DMS114 treated with DMSO at 0.1 percent for 48 hours (cell line): ENCODE data around the gene TST.

Source experiments
- DNase-seq: peaks from one replicate; lab custom pipeline; 2025; ENCODE audit not compliant: unreplicated experiment; lab: John Stamatoyannopoulos, UW

TST gene

DNA sequence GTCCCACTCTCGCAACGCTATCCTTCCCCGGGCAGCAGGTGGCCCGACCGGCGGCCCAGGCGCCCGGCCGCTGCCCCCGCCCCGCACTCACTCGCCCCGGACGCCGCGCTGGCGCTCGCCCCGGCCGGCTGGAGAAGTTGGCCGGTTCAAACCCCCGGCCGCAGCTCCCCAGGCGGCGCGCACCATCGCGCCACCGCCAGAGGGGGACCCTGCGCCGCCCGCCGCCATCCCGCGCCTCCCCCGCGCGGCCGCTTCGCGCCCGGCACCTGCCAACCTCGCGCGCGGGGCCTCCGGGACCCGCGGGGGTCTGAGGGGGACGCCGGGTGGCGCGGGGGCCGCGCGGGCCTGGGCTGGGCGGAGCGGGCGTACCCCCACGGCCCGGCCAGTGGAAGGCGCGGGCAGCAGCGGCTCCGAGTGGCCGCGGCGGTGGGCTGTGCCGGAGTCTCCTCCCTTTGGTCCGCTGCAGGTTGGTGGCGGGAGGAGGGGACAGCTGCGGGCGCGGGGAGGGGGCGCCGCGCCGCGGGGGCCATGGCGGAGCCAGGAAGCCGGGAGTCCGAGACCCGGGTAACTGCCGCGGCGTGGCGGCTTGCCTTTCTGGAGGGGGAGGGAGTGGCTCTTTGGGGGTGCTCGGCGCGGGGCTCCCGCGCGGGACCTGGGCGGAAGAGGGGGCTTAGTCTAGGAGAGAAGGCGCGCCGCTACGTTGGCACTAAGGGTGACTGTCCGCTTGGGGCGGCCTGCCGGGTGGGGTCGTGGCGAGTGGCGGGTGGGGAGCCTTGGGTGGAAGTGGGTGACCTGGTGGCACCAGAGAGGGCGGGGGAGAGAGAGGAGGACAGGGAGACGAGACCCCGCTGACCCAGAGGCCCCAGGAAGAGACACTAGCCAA, at the start of gene TST, which contains the start of gene MPST:
TST (minus strand) TSS at position 139 of the 883 bp plus-strand sequence. CDS start 715 bp downstream, outside the sequence.
MPST (plus strand) TSS at position 434 of the 883 bp plus-strand sequence; CDS start at position 529, 95 bp downstream.
- peak; percentile 44 for DNase-seq

- no peak for DNase-seq
Observed at GRCh38 chr22:37068859-37069258, 49.6 kb upstream of the TST start.

DNA sequence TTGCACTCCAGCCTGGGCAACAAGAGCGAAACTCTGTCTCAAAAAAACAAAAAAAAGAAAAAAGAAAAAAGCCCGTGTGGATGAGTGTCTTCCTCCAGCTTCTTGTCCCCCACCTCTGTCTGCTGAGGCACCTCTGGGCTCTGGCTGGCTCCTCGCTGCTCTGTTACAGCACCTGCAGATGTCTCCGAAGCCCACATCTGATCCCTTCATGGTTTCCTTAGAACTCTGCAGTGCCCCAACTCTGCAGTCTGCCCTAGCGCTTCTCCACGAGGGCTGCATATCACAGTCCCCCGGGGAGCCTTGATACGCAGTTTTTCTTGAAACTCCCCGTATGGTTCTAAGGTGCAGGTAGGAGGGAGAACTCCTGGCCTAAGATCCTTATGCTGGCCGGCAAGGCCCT, 48.2 kb upstream of the TST start:
- no peak for DNase-seq

DNA sequence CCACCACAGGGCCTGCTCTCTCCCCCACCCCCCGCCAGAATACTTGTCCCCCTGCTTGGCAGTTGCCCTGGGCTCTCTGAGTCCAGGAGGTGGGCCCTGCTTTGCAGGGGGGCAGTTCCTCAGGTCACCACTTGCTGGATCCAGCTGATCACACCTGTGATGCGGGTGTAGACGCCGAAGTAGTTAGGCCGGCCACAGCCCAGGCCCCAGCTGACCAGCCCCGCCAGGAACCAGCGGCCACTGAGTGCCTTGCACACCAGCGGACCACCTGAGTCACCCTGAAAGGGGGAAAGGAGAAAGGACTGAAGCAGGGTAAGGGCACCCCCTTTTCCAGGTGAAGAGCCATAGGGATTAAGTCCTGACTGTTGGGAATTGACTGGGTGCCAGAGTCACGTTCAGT, 46.7 kb upstream of the TST start:
- DNase-seq: no peak

DNA sequence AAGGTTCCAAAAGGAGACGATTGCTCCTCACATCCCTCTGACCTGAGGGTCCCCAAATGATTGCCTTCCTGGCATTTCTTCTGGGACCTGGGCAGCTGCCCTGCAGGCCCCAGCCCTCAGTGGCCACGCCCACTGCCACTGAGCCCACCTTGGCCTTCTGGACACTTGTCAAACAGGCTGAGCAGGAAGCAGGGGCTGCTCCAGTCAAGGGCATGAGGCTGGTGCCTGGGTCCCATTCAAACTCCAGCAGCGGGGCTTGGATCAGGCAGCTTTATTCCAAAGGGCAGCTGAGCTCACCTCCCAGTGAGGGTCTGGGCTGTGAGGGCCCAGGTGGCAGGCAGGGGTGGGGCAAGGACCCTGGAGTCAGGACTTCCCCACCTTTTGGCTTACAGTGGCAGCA, 45.9 kb upstream of the TST start:
- no peak for DNase-seq

GRCh38 chr22:37064553-37064952, 45.3 kb upstream of the TST start:
- DNase-seq: no peak

DNA sequence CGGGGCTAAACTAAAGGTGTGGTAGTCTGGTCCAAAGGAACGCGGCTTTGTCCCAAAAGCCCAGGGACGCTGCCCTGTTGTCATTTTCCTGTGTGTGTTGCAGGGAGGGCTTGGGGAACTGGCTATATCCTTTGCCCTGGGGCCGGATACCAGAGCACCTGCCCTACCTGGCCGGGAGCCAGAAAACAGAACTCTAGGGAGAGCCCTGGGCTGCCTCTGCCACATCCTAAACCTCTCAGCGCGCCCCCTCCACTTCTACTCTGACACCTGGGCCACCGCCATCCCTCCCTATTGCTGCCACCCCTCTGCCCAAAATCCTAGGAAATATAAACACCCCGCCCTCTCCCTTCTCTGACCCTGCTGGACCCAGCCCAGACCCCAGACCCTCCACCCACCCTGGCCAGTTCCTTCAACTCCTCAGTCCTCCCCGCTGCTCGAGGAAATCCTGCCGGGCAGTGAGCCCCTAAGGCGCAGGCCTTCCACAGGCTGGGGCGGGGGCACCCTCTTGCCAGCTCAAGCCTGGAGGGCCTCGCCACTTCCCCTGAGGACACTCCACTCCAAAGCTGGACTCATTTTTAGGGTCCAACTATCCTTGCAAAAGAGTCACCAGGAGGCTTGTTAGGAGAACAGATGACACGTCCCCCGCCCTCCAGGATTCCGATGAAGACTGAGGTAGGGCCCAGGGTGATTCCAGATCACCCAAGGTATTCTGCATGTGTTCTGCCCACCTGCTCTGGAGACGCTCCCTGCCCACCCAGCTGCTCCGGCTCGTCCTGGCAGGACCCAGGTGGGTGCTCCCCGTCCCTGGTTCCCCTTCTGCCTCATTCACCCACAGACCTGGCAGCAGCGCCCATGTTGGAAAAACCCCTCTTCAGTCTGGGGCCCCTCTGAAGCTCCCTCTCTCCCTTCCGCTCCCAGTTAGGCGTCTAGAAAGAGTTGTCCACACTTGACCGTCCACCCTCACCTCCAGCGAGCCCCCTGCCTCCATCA, 44.5 kb upstream of the TST start:
- DNase-seq: no peak

DNA sequence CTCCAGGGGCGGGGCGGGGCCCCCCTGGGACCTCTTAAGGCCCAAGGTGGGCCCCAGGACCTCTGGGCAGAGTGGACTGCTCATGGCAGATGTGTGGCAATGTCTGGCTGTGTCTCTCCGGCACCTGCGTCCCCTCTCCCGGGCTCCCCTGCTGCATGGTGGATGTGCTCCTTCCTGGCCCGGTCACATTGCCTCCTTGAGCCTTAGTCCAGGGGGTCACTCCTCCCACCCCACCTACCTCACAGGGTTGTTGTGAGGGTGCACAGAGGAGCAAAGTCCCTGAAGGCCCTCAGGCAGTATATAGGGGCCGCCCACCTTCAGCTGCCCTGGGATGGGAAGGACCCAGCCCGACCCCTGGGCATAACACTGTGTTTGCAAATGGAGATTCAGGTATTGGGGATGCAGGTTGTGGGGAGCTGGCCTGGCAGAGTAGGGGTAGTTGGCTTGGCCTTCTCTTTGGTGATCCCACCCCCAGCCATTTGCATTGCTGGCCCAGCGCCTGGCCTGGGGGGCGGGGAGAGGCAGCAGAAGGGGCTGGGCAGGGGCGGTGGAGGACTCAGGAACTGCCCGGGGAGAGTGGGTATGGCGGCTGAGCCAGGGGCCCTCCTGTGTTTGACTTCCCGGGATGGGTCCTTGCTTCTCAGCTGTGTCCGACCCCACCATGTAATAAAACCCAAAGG, 43.6 kb upstream of the TST start:
- DNase-seq: no peak

- no peak for DNase-seq
Observed at GRCh38 chr22:37062376-37062675, 43.1 kb upstream of the TST start.

- no peak for DNase-seq
Observed at GRCh38 chr22:37061611-37062375, 42.5 kb upstream of the TST start.

GRCh38 chr22:37060801-37061610, 41.8 kb upstream of the TST start:
- DNase-seq: no peak

DNA sequence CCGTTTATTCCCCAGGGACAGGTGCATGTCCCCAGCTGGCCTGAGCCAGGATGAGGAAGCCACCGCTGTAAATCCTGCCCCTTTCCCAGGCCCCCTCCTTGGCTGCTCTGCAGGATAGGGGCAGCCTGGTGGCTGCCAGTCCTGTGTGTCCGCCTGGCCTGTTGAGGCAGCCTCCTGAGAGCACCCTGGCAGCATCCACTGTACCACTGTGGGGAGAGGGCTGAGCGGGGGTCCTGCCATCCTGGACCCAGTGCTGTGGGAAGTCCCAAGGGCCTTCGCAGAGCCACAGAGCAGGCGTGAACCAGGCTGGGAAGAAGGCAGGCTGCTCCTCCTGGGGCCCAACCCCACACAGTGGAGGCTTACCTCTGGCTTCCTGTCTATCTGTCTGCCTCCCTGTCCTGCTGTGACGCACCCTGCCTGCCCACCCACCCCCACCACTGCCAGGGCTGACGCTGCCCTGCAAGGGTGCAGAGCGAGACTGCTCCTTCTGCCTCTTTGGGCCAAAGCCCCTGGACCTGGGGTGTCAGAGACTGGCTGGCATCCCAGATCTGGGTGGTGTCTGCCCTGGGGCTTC, 40.7 kb upstream of the TST start:
- DNase-seq: no peak

GRCh38 chr22:37058917-37059701, 39.9 kb upstream of the TST start:
- DNase-seq: no peak

DNA sequence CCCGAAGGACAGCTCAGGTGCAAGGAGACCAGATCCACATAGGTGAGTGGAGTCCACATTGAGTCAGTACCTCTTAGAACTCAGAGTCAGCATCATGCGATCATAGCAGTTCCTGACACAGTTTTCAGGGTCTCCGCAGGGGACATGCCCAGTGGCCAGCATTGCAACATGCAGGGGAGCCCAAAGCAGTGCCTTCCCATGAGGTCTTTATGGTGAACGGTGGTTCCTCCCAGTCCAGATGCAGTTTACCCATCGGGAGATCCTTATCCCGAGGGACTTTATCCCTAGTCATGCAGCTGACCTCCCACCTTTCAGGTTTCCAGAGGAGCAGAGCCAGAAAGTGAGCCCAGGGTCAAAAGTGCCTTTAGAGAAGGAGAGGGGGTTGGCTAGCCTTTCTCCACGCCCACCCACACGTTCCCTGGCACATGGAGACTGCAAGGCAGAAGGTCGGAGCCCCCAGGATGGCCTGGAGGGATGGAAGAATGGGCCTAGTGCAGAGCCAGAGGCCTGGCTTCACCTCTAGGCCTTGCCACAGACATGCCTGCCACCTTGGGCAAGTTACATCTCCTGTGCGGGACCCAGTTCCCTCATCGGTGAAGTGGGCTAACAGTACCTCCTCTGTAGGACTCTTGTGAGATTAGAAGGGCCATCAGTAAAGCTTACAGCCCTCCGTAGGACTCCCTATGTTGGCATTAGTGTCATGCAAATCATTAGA, 38.7 kb upstream of the TST start:
- no peak for DNase-seq

DNA sequence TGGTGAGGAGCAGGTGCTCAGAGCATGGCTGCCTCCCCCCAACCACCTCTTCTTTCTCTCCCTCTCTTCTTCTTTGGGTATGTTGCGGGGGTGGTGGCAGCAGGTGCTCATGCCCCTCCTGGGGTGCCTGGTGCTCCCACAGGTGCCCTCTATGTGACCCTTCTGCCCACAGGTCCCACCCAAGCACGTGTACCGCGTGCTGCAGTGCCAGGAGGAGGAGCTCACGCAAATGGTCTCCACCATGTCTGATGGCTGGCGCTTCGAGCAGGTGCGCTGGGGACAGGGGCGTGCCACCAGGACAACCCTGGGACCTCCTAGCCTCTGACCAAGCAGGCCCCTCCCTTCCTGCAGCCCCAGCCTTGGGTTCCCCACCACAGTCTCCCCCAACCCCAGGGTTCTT, 38.0 kb upstream of the TST start:
- DNase-seq: no peak

DNA sequence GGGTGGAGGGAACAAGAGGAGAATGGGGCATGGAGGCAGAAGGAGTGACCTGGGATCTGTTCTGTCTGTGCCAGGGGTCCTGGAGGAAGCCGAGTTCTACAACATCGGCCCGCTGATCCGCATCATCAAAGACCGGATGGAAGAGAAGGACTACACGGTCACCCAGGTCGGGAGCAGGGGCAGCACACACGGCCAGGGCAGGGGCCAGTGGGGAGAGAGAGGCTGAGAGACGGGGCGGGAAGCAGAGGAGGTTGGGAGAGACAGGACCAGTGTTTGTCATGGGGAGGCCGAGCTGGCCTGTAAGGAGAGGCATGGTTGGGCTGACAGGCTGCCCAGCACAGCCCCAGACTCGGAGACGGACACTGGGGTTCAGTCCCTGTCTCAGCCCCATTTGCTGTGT, 37.0 kb upstream of the TST start:
- no peak for DNase-seq

- DNase-seq: no peak
Observed at GRCh38 chr22:37054600-37055365, 35.5 kb upstream of the TST start.
